ENCODE data around the gene PALLD.

- TF ChIP-seq CTCF (IDR thresholded peaks at IDR 0.05) = no peak
- TF ChIP-seq POLR2A (IDR thresholded peaks at IDR 0.05) = no peak
Measured at GRCh38 chr4:168717847-168718246, 221.0 kb downstream of the PALLD start.

Measured in testis (tissue), 2 donors.